WTC11 (cell line): ENCODE results near the gene EPHA2. TPM values are rescaled to one million over a fixed set of nuclear protein-coding genes. Genes with fewer than 3 reads are reported as not detected.

Source experiments
- ATAC-seq: fragments of 200-7000 bp; cut with Tn5 transposase; 2 replicates; pipeline ENCODE4 v1.10.0; 2021; ENCODE audit warnings: mild to moderate bottlenecking, moderate library complexity
- CTCF ChIA-PET: fragments of 300-600 bp; sonication (Branson Sonifier 250); formaldehyde crosslinking; loops from one replicate; lab custom pipeline; 2021; ENCODE audit warnings: antibody characterized with exemption; lab: Charles Lee
- POLR2A ChIA-PET: fragments of 350-600 bp; sonication (Branson Sonifier 250); formaldehyde crosslinking; loops from one replicate; lab custom pipeline; 2021; ENCODE audit warnings: antibody characterized with exemption; lab: Charles Lee
- DNase-seq: peaks from one replicate; pipeline ENCODE4 v3.0.0; 2021; ENCODE audit warnings: low spot score
- H3K27ac Mint-ChIP-seq: 2 replicates; pipeline ENCODE4 v1.8.0; 2021; ENCODE audit warnings: mixed read lengths
- H3K27me3 Mint-ChIP-seq: 2 replicates; pipeline ENCODE4 v1.8.0; 2021; ENCODE audit warnings: low read depth, mild to moderate bottlenecking, moderate library complexity, mixed read lengths
- H3K36me3 Mint-ChIP-seq: 2 replicates; pipeline ENCODE4 v1.8.0; 2021; ENCODE audit warnings: mixed read lengths
- H3K4me1 Mint-ChIP-seq: 2 replicates; pipeline ENCODE4 v1.8.0; 2022; ENCODE audit warnings: mixed read lengths
- H3K4me3 Mint-ChIP-seq: 2 replicates; pipeline ENCODE4 v1.8.0; 2021; ENCODE audit warnings: mild to moderate bottlenecking, moderate library complexity, mixed read lengths
- H3K9me3 Mint-ChIP-seq: 2 replicates; pipeline ENCODE4 v1.8.0; 2021; ENCODE audit warnings: mixed read lengths
- AR ChIP-seq: fragments of 250-450 bp; sonication (Bioruptor Pico); IDR thresholded peaks from 2 replicates; pipeline ENCODE4 v1.9.0; 2021; ENCODE audit warnings: mild to moderate bottlenecking
- ATF1 ChIP-seq: sonication (generic); formaldehyde crosslinking; IDR thresholded peaks from 2 replicates; pipeline ENCODE4 v1.8.1; 2023; ENCODE audit warnings: mild to moderate bottlenecking, moderate library complexity, missing genetic modification reagents
- CTCF ChIP-seq: fragments of 200-600 bp; IDR thresholded peaks from 2 replicates; pipeline ENCODE4 v1.8.0; 2022; ENCODE audit warnings: antibody characterized with exemption
- ERG ChIP-seq: fragments of 250-450 bp; sonication (Bioruptor Pico); IDR thresholded peaks from 2 replicates; pipeline ENCODE4 v1.8.0; 2021; ENCODE audit warnings: mild to moderate bottlenecking
- ESRRA ChIP-seq: sonication (generic); formaldehyde crosslinking; IDR thresholded peaks from 2 replicates; pipeline ENCODE4 v1.8.1; 2022; ENCODE audit warnings: mild to moderate bottlenecking, missing genetic modification reagents, borderline replicate concordance
- JUN ChIP-seq: sonication (generic); formaldehyde crosslinking; IDR thresholded peaks from 2 replicates; pipeline ENCODE4 v1.8.0; 2023; ENCODE audit warnings: mild to moderate bottlenecking, missing genetic modification reagents
- KAT7 ChIP-seq: sonication (generic); formaldehyde crosslinking; IDR thresholded peaks from 2 replicates; pipeline ENCODE4 v1.8.1; 2023; ENCODE audit warnings: missing genetic modification reagents, mild to moderate bottlenecking, borderline replicate concordance
- MAX ChIP-seq: sonication (generic); formaldehyde crosslinking; IDR thresholded peaks from 2 replicates; pipeline ENCODE4 v1.8.0; 2022; ENCODE audit warnings: mild to moderate bottlenecking, missing genetic modification reagents
- PRDM15 ChIP-seq: sonication (generic); formaldehyde crosslinking; IDR thresholded peaks from 2 replicates; pipeline ENCODE4 v1.8.0; 2022; ENCODE audit warnings: missing genetic modification reagents
- USF2 ChIP-seq: sonication (generic); formaldehyde crosslinking; IDR thresholded peaks from 2 replicates; pipeline ENCODE4 v1.8.1; 2023; ENCODE audit warnings: mild to moderate bottlenecking, missing genetic modification reagents, moderate library complexity
- ZNF121 ChIP-seq: sonication (generic); formaldehyde crosslinking; IDR thresholded peaks from 2 replicates; pipeline ENCODE4 v1.8.0; 2023; ENCODE audit warnings: missing genetic modification reagents
- ZNF138 ChIP-seq: sonication (generic); formaldehyde crosslinking; conservative IDR thresholded peaks from 2 replicates; pipeline ENCODE4 v1.8.1; 2022; ENCODE audit warnings: mild to moderate bottlenecking, moderate library complexity, missing genetic modification reagents
- ZNF281 ChIP-seq: sonication (generic); formaldehyde crosslinking; IDR thresholded peaks from 2 replicates; pipeline ENCODE4 v1.8.0; 2023; ENCODE audit warnings: mild to moderate bottlenecking, missing genetic modification reagents
- ZNF317 ChIP-seq: sonication (generic); formaldehyde crosslinking; IDR thresholded peaks from 2 replicates; pipeline ENCODE4 v1.8.1; 2023; ENCODE audit warnings: low read depth, mild to moderate bottlenecking, moderate library complexity, missing genetic modification reagents, borderline replicate concordance
- ZNF423 ChIP-seq: fragments of 250-450 bp; sonication (Bioruptor Pico); IDR thresholded peaks from 2 replicates; pipeline ENCODE4 v2.1.2; 2022; ENCODE audit warnings: mild to moderate bottlenecking, moderate library complexity
- total RNA-seq: library from RNA; stranded (reverse); gene quantifications from 3 replicates; pipeline ENCODE4 v1.2.3, GENCODE V29; 2021

Gene EPHA2
- total RNA-seq, 1 experiment from 2014 or later = 44.4 TPM

- H3K36me3 Mint-ChIP-seq = peaks cover 14% of the 10 kb centered on the region
- POLR2A ChIA-PET = no interaction called here
- no peak overlapping the region for H3K4me3 Mint-ChIP-seq
- CTCF ChIA-PET = interaction anchor here (1.3 to 1.6 kb wide), 3 partner anchors 16 to 27 kb away, joined by 4 to 6 read pairs (median 4); partner anchors contain the start of gene FAM131C
- TF ChIP-seq USF2 (CRISPR knock-in tag) (no peak), KAT7 (CRISPR knock-in tag) (no peak), PRDM15 (CRISPR knock-in tag) (no peak), ZNF317 (CRISPR knock-in tag) (no peak), ZNF281 (no peak), MAX (no peak), AR (CRISPR knock-in tag) (no peak), ATF1 (CRISPR knock-in tag) (no peak), ERG (no peak), CTCF (no peak), JUN (CRISPR knock-in tag) (no peak), ZNF138 (CRISPR knock-in tag) (no peak), ESRRA (CRISPR knock-in tag) (no peak), ZNF121 (CRISPR knock-in tag) (no peak), ZNF423 (CRISPR knock-in tag) (no peak)
- TF ChIP-seq, all 79 proteins: peak for 0
- Mint-ChIP-seq H3K9me3 (peaks cover 30% of the 10 kb centered on the region), H3K27me3 (peaks cover 18% of the 10 kb centered on the region), H3K27ac (no peak overlapping the region), H3K4me1 (peaks cover 6% of the 10 kb centered on the region)
- ATAC-seq (no peak), DNase-seq (no peak)
Measured at GRCh38 chr1:16099412-16099811, 56.5 kb downstream of the EPHA2 start.
